Kidney epithelial cell (primary cell): Measurements from ENCODE around the gene EMP2. TPM values are rescaled to one million over a fixed set of nuclear protein-coding genes. Genes with fewer than 3 reads are reported as not detected.

Experiments used
- DNase-seq: peaks from one replicate; pipeline ENCODE4 v3.0.0-alpha.2; 2010; ENCODE audit warnings: low read depth
- H3K27me3 ChIP-seq: 2 replicates; pipeline ENCODE4 v1.6.0; 2011; ENCODE audit warnings: low read length; ENCODE audit not compliant: control insufficient read depth, insufficient read depth
- H3K36me3 ChIP-seq: 2 replicates; pipeline ENCODE4 v1.5.1; 2011; ENCODE audit warnings: low read length; ENCODE audit not compliant: control insufficient read depth, insufficient read depth
- H3K4me3 ChIP-seq: 2 replicates; pipeline ENCODE4 v1.5.1; 2011; ENCODE audit warnings: low read depth, mild to moderate bottlenecking, control low read depth, low read length
- total RNA-seq: library from RNA; depleted of rRNA; stranded (reverse); fragments of >200 nt; gene quantifications from 2 replicates; pipeline ENCODE4 v1.2.3, GENCODE V29; 2015
- TF ChIP-seq, protein P1 (sequence below): IDR thresholded peaks from 2 replicates; pipeline ENCODE4 v1.5.1; 2011; ENCODE audit warnings: mild to moderate bottlenecking, moderate library complexity, low read length, control low read depth, inconsistent platforms; ENCODE audit not compliant: insufficient read depth, poor library complexity, severe bottlenecking

Gene EMP2
- total RNA-seq, 1 donor from 2014 or later, result 1.4 TPM

DNA sequence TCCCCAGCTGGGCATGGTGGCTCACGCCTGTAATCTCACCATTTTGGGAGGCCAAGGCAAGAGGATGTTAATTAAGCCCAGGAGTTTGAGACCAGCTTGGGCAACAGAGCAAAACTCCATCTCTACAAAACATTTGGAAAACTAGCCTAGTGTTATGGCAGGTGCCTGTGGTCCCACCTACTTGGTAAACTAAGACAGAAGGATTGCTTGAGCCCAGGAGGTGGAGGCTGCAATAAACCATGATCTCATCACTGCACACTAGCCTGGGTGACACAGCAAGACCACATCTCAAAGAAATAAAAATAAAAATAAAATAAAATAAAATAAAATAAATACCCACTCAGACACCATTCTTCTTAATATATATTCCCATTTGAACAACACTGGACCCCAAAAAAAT lies 32.0 kb downstream of the EMP2 start:
- TF ChIP-seq, protein P1, sequence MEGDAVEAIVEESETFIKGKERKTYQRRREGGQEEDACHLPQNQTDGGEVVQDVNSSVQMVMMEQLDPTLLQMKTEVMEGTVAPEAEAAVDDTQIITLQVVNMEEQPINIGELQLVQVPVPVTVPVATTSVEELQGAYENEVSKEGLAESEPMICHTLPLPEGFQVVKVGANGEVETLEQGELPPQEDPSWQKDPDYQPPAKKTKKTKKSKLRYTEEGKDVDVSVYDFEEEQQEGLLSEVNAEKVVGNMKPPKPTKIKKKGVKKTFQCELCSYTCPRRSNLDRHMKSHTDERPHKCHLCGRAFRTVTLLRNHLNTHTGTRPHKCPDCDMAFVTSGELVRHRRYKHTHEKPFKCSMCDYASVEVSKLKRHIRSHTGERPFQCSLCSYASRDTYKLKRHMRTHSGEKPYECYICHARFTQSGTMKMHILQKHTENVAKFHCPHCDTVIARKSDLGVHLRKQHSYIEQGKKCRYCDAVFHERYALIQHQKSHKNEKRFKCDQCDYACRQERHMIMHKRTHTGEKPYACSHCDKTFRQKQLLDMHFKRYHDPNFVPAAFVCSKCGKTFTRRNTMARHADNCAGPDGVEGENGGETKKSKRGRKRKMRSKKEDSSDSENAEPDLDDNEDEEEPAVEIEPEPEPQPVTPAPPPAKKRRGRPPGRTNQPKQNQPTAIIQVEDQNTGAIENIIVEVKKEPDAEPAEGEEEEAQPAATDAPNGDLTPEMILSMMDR, result no peak
- DNase-seq, result no peak
- Histone ChIP-seq H3K36me3 (no peaks in the 10 kb centered on the region), H3K4me3 (no peak overlapping the region), H3K27me3 (no peaks in the 10 kb centered on the region)

DNA sequence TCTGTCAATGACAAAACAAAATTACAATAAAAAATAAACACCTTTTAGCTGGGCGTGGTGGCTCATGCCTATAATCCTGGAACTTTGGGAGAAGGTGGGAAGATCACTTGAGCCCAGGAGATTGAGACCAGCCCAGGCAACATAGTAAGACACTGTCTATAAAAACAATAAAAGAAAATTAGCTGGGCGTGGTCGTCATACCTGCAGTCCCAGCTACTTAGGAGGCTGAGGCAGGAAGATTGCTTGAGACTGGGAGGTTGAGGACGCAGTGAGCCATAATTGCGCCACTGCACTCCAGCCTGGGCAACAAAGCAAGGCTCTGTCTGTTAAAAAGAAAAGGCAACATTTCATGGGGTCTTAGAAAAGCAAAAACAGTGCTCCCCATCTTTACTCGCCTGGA lies 32.7 kb downstream of the EMP2 start:
- no peaks in the 10 kb centered on the region for H3K36me3 ChIP-seq

DNA sequence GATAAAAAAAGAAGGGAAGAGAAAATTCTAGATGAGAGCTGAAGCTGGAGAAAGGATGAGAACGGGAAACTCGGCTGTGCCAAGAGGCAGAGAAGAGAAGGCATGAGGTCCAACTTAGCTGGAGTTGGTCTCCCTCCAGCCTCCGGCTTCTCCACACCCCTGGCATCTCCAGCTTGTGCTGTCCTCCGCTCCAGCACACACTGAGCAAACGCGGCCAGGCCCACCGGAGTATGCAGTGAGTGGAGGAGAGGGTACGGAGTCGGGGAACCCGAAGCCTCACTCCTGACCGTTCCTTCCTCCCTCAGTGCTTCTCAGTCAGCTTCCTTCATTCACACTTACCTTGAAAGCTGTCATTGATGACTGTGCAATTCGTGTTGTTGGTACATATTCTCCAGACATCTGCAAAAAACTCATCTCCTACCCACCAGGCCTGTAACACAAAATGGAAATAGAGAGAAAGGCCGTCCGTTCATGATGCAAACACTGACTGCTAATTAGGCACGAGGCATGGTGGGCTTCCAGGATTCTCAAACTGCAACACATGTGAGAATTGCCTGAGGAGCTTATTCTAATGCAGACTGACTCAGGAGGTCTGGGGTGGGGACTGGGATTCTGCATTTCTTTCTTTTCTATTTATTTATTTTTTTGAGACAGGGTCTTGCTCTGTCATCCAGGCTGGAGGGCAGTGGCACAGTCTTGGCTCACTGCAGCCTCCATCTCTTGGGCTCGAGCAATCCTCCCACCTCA lies 37.0 kb downstream of the EMP2 start:
- no peak overlapping the region for H3K4me3 ChIP-seq
- no peaks in the 10 kb centered on the region for H3K27me3 ChIP-seq
- TF ChIP-seq, protein P1, result no peak
- H3K36me3 ChIP-seq, result no peaks in the 10 kb centered on the region
- no peak for DNase-seq

More for the DNA sequence above, 32.7 kb downstream of the EMP2 start:
- TF ChIP-seq, protein P1, result no peak
- Histone ChIP-seq H3K4me3 (no peak overlapping the region), H3K27me3 (no peaks in the 10 kb centered on the region)
- no peak for DNase-seq

DNA sequence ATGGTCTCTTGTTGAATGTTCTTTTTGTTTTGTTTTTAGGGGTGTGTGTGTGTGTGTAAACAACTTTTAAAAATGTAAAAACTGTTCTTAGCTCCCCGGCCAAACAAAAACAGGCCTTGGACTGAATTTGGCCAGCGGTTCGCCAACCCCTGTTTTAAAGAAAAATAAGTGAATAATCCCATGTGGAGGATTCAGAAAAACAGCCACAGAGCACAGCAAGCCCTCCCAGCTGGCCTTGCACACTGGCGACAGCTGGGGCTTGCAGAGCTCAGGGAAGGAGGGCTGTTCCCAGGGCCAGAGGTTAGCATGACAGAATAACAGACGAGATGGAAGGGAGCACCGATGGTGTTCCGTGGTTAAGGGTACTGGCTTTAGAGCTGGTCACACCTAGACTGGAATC lies 39.0 kb downstream of the EMP2 start:
- H3K4me3 ChIP-seq, result no peak overlapping the region
- H3K36me3 ChIP-seq, result no peaks in the 10 kb centered on the region
- TF ChIP-seq, protein P1, result no peak
- DNase-seq, result no peak
- H3K27me3 ChIP-seq, result no peaks in the 10 kb centered on the region

DNA sequence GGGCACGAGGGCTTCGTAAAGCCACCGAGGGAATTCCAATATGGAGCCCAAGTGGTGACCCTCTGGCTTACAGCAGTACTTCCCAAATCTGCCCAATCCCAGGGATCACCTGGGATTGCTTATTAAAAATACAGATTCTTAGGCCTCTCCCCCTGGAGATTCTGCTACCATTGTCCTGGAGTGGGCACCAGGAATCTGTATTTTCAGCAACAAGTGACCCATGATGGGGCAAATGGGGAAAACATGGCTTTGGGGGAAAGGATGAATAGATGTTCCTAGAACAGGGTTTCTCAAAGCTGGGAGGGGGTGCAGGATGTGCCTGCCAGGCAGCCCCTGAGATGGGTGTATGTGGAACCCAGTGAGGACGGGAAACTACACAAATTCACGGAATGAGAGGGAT lies 40.6 kb downstream of the EMP2 start:
- no peak for DNase-seq
- Histone ChIP-seq H3K4me3 (no peak overlapping the region), H3K27me3 (no peaks in the 10 kb centered on the region), H3K36me3 (no peaks in the 10 kb centered on the region)
- TF ChIP-seq, protein P1, result no peak

DNA sequence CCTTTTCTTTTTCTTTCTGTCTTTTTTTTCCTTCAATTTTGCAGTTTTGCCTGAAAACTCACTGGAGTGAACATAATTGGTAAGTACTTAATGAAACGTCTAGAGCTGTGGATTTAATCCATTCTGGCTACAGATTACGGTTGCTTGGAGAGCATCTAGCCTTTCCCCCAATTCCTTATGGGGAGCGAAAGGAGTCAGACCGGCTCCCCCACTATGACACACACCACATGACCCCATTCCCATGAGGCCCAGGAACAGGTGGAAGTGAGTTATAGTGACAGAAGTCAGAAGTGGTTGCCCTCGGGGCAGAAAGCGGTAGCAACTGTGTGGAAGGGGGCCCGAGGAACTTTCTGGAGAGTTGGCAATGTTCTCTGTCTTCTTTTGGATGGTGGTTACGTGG lies 41.2 kb downstream of the EMP2 start:
- Histone ChIP-seq H3K27me3 (no peaks in the 10 kb centered on the region), H3K36me3 (no peaks in the 10 kb centered on the region), H3K4me3 (no peak overlapping the region)
- no peak for DNase-seq
- TF ChIP-seq, protein P1, result no peak
